ENCODE data around the gene FLT1.
A peak's percentile ranks its signal among the peaks of the same experiment; 100 is the strongest.

FLT1 gene

DNA sequence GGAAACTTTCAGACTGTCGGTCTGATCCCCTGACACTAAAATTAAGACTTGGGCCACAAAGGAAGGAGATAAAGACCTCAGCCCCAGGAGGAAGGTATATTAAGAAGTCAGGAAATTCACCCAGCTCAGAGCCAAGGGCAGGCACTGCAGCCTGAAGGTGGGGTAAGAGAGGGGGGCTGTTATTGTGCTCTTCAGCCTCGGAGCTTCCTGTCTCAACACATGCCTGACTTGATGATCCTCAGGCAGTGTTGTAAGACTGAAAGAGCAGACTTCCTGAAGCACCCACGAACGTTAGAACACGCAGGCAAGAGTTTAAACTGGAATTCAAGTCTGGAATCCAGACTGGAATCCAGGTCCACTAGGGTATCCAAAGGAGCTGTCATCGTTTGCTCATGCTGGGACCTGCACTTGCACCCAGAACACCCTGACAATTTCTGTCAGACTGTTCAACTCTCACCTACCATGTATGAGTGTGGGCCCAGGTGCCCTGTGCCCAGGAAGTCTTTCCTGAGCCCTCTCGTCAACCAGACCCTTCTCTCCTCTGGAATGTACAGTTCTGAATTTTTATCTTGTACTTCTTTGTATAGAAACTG lies 10.7 kb upstream of the FLT1 start:
- H3K9me3 ChIP-seq, result no peaks in the 10 kb centered on the region
- no peak for TF ChIP-seq Cebpa-rat (IDR thresholded peaks at IDR 0.05)
- H3K4me2 ChIP-seq, result peak overlapping the region; percentile 76
- H3K36me3 ChIP-seq, result no peaks in the 10 kb centered on the region
- H3K9ac ChIP-seq, result peak overlapping the region; percentile 55; the same call in 1 of the 2 replicates
- H3K27me3 ChIP-seq, result no peaks in the 10 kb centered on the region
- peak overlapping the region; percentile 36; the same call in 1 of the 2 replicates for H3K4me3 ChIP-seq
- no peaks in the 10 kb centered on the region for H4K20me1 ChIP-seq
- peak overlapping the region; percentile 84 for H3K27ac ChIP-seq
- H3K4me1 ChIP-seq, result peaks cover 44% of the 10 kb centered on the region

- Histone ChIP-seq H3K4me3 (no peak overlapping the region), H4K20me1 (no peaks in the 10 kb centered on the region), H3K4me1 (peaks cover 47% of the 10 kb centered on the region), H3K36me3 (no peaks in the 10 kb centered on the region), H3K9me3 (no peaks in the 10 kb centered on the region), H3K27me3 (no peaks in the 10 kb centered on the region), H3K27ac (peak overlapping the region; percentile 84), H3K9ac (no peak overlapping the region), H3K4me2 (peak overlapping the region; percentile 76)
- TF ChIP-seq Cebpa-rat (IDR thresholded peaks at IDR 0.05), result no peak
These were observed 8.4 kb upstream of the FLT1 start for GRCh38 chr13:28503182-28503967.

DNA sequence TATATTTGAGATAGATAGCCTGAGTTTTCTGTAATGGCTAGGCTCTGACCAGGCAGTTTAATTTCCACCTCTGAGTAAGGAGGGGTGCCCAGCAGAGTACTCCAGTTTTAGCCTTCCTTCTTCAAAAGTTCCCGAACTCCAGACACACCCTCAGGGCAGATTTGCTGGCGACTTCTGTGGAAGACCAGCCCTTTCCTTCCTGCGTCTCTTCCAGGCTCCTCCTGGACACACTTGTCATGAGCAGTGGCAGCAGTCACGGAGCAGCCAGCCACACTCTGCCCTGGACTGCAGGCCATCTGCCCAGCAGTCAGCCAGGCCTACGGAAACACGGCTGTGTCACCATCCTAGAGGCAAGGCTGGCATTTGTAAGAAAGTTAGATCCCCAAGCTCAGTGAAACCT lies 6.6 kb upstream of the FLT1 start:
- no peaks in the 10 kb centered on the region for H3K36me3 ChIP-seq
- H3K9me3 ChIP-seq, result no peaks in the 10 kb centered on the region
- no peaks in the 10 kb centered on the region for H4K20me1 ChIP-seq
- no peak overlapping the region for H3K9ac ChIP-seq
- H3K4me1 ChIP-seq, result peaks cover 60% of the 10 kb centered on the region
- TF ChIP-seq Cebpa-rat (IDR thresholded peaks at IDR 0.05), result no peak
- H3K27me3 ChIP-seq, result peaks cover 3% of the 10 kb centered on the region; the same call in 1 of the 2 replicates
- H3K27ac ChIP-seq, result no peak overlapping the region
- no peak overlapping the region for H3K4me3 ChIP-seq
- no peak overlapping the region for H3K4me2 ChIP-seq

- no peaks in the 10 kb centered on the region for H3K36me3 ChIP-seq
- H4K20me1 ChIP-seq, result peaks cover 3% of the 10 kb centered on the region
- H3K27me3 ChIP-seq, result peaks cover 23% of the 10 kb centered on the region
- no peak overlapping the region for H3K4me2 ChIP-seq
- no peaks in the 10 kb centered on the region for H3K9me3 ChIP-seq
- no peak overlapping the region for H3K4me3 ChIP-seq
- H3K4me1 ChIP-seq, result peaks cover 54% of the 10 kb centered on the region
- TF ChIP-seq Cebpa-rat (IDR thresholded peaks at IDR 0.05), result no peak
- no peak overlapping the region for H3K27ac ChIP-seq
- no peak overlapping the region for H3K9ac ChIP-seq
These were observed 4.7 kb upstream of the FLT1 start for GRCh38 chr13:28499609-28500008.

DNA sequence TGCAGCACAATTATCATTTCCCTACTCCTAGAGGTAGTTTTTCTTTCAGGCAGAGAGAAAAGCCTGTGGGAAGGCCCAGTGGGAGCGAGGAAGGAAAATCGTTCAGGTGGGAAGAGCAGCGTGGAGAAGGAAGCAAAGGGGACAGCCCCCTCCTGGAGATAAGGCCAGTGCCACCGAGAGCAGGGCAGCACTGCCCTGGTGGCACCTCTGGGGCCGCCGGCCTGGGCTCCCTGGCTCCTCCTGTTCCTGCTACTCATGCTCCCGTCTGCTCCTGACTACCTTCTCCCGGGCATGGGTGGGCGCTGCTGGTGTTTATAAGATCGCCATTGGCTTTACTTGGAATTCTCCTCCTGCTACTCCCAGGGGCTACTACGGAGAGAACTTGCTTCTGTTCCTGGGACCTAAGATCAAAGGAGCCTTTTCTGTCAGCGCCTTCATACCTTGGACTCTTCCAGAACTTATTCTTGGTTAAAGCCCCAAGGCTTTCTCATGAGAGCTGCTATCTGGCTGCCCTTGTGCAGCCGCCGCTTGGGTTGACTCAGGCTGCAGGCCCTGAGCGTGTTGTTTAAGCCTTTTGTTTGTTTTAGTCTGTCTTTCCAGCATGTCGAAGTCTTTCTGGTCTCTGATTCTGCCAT lies 3.7 kb upstream of the FLT1 start:
- no peak overlapping the region for H3K4me2 ChIP-seq
- no peak overlapping the region for H3K4me3 ChIP-seq
- peaks cover 33% of the 10 kb centered on the region for H3K27me3 ChIP-seq
- H3K4me1 ChIP-seq, result peaks cover 48% of the 10 kb centered on the region
- no peaks in the 10 kb centered on the region for H3K9me3 ChIP-seq
- H3K27ac ChIP-seq, result no peak overlapping the region
- no peak for TF ChIP-seq Cebpa-rat (IDR thresholded peaks at IDR 0.05)
- H3K9ac ChIP-seq, result no peak overlapping the region
- H3K36me3 ChIP-seq, result no peaks in the 10 kb centered on the region
- peaks cover 13% of the 10 kb centered on the region for H4K20me1 ChIP-seq

DNA sequence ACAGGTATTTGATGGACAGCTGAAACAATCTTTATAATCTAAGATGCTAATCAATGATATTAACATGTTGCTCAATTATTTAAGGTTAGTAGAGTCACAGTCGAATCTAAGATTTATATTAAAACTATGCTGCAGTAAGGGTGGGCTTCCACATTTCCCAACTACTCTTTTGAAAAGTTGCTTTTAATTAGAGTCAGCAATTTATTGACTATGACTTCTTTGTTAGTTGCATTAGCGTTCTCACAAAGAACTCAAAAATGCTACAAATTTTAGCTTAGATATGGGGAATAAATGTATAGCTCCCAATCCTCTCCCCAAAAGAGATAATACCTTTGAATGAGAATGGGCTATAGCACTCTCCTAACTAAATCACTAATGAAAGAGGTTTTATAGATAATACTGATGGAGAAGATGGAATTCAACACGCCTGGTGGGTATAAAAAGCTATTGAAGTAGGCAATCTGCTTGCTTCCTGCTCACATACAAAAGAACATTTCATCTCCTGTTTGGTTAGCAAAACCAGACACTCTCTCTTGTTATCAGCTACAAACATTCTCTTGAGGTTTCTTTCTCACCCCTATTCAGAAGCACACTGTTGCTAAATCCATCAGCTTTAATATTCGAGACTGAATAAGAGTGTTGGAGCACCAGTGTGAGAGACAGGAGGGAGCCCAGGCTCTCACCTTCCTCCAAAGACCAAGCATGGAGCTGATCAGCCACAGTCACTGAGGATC lies 2.4 kb upstream of the FLT1 start:
- Histone ChIP-seq H3K9me3 (no peaks in the 10 kb centered on the region), H3K27me3 (peaks cover 46% of the 10 kb centered on the region), H3K4me1 (peaks cover 50% of the 10 kb centered on the region), H3K4me3 (no peak overlapping the region), H3K27ac (no peak overlapping the region), H3K36me3 (no peaks in the 10 kb centered on the region), H4K20me1 (peaks cover 26% of the 10 kb centered on the region), H3K9ac (no peak overlapping the region), H3K4me2 (peak overlapping the region; percentile 93)
- no peak for TF ChIP-seq Cebpa-rat (IDR thresholded peaks at IDR 0.05)

- Histone ChIP-seq H3K9ac (no peak overlapping the region), H3K9me3 (no peaks in the 10 kb centered on the region), H4K20me1 (peaks cover 37% of the 10 kb centered on the region), H3K4me2 (peak overlapping the region; percentile 93), H3K4me3 (peak overlapping the region; percentile 92; the same call in 1 of the 2 replicates), H3K4me1 (peaks cover 62% of the 10 kb centered on the region), H3K27me3 (peaks cover 48% of the 10 kb centered on the region), H3K27ac (no peak overlapping the region), H3K36me3 (no peaks in the 10 kb centered on the region)
- no peak for TF ChIP-seq Cebpa-rat (IDR thresholded peaks at IDR 0.05)
These were observed 1.2 kb upstream of the FLT1 start for GRCh38 chr13:28496188-28496564.

DNA sequence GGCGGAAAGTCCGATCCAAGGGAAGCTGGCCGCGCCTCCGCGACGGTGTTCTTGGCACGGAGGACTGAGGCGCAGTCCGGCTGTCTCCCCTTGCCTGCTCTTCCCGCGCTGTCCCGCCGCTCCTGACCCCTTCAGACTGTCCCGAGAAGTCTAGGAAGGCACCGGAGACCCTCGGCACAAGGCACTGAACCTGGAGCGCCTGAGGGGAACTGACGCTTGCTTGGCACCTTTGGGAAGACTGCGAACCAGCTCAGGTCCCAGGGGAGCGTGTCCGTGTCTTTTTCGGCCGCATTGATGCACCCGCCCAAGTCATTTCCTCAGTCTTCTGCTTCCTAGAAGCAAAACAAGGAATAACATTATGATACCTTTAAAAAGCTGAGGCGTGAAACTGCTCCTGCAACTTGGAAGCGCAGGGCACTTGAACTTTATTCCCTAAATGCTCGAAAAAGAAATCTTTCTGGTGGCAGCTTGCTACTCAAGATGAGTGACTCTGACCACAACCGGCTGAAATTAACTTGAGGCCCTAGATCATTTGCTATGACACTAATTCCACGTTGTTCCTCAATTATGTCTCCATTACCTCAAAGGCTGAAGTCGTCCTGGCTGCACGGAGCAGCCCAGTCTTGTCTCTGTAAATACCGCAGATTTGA lies 735 bp upstream of the FLT1 start:
- H3K27ac ChIP-seq, result peak overlapping the region; percentile 86
- H4K20me1 ChIP-seq, result peaks cover 42% of the 10 kb centered on the region
- peaks cover 67% of the 10 kb centered on the region for H3K4me1 ChIP-seq
- H3K27me3 ChIP-seq, result peaks cover 48% of the 10 kb centered on the region
- no peaks in the 10 kb centered on the region for H3K36me3 ChIP-seq
- peak overlapping the region; percentile 92 for H3K4me3 ChIP-seq
- peak overlapping the region; percentile 93 for H3K4me2 ChIP-seq
- H3K9me3 ChIP-seq, result no peaks in the 10 kb centered on the region
- TF ChIP-seq Cebpa-rat (IDR thresholded peaks at IDR 0.05), result no peak
- peak overlapping the region; percentile 90 for H3K9ac ChIP-seq

DNA sequence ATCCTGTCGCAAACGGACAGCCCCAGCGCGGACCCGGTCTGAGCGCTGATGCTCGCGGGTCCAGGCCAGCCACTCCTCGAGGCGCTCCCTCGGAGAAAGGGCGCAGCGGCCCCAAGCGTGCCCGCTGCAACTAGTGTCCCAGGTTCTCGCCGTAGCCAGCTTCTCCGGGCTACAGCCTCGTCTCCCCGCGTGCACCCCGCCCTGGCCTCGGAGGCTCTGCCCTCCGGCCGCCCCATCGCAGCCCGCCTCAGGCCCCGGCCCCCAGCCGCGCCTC lies 487 bp downstream of the FLT1 start:
- H3K4me2 ChIP-seq, result peak overlapping the region; percentile 93
- no peak for TF ChIP-seq Cebpa-rat (IDR thresholded peaks at IDR 0.05)
- H3K9me3 ChIP-seq, result no peaks in the 10 kb centered on the region
- peak overlapping the region; percentile 90 for H3K9ac ChIP-seq
- peaks cover 54% of the 10 kb centered on the region for H4K20me1 ChIP-seq
- H3K27me3 ChIP-seq, result peaks cover 48% of the 10 kb centered on the region
- peaks cover 79% of the 10 kb centered on the region for H3K4me1 ChIP-seq
- H3K27ac ChIP-seq, result peak overlapping the region; percentile 86
- H3K4me3 ChIP-seq, result peak overlapping the region; percentile 92
- H3K36me3 ChIP-seq, result no peaks in the 10 kb centered on the region

Data from BLaER1 (cell line).